OCI-LY7 (cell line): ENCODE results near the gene REPIN1.

ENCODE experiments used
- CTCF ChIP-seq: fragments of 200-600 bp; sonication (generic); conservative IDR thresholded peaks from 2 replicates; pipeline ENCODE4 v1.5.1; 2014; ENCODE audit warnings: mild to moderate bottlenecking, antibody characterized with exemption, low read length, moderate library complexity, mixed read lengths
- EZH2phosphoT487 ChIP-seq: fragments of 200-600 bp; sonication (generic); IDR thresholded peaks from 2 replicates; pipeline ENCODE4 v1.6.1; 2018; ENCODE audit warnings: low read depth, borderline replicate concordance, mild to moderate bottlenecking, mixed run types, antibody characterized with exemption, low read length, moderate library complexity, mixed read lengths

GRCh38 chr7:150396851-150397260, 28.2 kb downstream of the REPIN1 start:
- TF ChIP-seq CTCF (no peak), EZH2phosphoT487 (no peak)
